ENCODE data around the gene CCDC39.

The CCDC39 gene

GRCh38 chr3:180679178-180680096 lies at the start of gene CCDC39:
TSS of gene CCDC39 (minus strand) at chr3:180679489. CDS start at chr3:180679380, 109 bp downstream.
- in situ Hi-C loops (cut with MboI; ENCODE audit: low sequenced_read_pairs), result no loop called here

GRCh38 chr3:180720012-180720411 lies 40.7 kb upstream of the CCDC39 start:
- in situ Hi-C loops (cut with MboI; ENCODE audit: low sequenced_read_pairs), result no loop called here

- in situ Hi-C loops (cut with MboI; ENCODE audit: low sequenced_read_pairs), result no loop called here
Observed at GRCh38 chr3:180707896-180708295, 28.6 kb upstream of the CCDC39 start.

DNA sequence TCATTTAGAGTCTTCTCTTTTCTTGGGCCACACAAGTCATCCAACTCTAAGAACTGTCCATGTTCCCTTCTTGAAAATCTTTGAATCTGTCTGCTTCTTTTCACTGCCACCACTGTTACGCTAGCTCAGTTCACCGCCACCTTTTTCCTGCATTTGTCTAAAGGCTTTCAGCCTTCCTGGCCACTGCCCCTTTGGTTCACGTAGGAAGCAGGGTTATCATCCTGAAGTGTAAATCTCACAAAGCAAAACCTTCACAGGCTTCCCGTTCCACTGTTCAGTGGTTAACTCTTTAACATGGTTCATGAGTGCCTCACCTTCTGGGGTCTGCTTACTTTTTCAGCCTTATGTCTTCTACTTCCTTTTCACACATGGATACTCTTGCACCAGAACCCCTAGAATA lies 26.3 kb upstream of the CCDC39 start:
- in situ Hi-C loops (cut with MboI; ENCODE audit: low sequenced_read_pairs), result no loop called here

- in situ Hi-C loops (cut with MboI; ENCODE audit: low sequenced_read_pairs), result no loop called here
Observed at GRCh38 chr3:180704532-180704931, 25.2 kb upstream of the CCDC39 start.

DNA sequence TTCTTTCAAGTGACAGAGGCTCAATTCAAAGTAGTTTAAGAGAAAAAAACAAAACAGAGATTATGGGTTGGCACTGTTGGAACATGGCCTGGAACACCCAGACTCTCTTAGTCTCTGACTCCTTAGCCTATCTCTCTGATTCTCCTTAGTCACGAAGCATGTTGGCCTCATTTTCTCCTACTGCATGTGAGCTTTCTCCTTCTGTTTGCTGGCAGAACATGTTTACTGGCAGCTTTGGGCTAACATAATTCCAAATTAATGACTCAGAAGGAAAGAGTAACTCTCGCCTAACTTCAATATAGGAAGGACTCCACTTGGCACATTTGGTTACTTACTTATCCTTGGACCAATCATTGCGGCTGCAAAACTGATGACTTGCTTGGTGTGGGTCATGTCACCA lies 21.7 kb upstream of the CCDC39 start:
- in situ Hi-C loops (cut with MboI; ENCODE audit: low sequenced_read_pairs), result no loop called here

GRCh38 chr3:180698760-180699270 lies 19.5 kb upstream of the CCDC39 start:
- in situ Hi-C loops (cut with MboI; ENCODE audit: low sequenced_read_pairs), result no loop called here

DNA sequence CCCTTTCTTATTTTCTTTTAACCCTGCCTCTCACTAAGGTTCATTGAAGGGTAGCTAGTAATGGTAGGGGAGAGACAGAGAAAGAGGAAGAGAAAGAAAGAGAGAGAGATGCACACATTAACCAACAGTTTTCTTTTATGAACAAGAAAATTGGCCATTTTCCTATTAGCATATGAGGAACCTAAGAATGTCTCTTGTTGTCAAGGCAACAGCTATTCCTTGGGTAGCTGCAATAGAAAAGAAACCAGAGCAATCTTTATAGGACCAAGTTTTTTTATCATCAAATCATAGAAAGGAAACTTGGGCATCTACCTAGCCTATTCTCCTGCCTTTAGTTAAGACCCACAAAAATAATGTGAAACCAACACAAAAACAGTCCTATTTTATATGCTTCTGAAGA lies 15.0 kb upstream of the CCDC39 start:
- in situ Hi-C loops (cut with MboI; ENCODE audit: low sequenced_read_pairs), result no loop called here

DNA sequence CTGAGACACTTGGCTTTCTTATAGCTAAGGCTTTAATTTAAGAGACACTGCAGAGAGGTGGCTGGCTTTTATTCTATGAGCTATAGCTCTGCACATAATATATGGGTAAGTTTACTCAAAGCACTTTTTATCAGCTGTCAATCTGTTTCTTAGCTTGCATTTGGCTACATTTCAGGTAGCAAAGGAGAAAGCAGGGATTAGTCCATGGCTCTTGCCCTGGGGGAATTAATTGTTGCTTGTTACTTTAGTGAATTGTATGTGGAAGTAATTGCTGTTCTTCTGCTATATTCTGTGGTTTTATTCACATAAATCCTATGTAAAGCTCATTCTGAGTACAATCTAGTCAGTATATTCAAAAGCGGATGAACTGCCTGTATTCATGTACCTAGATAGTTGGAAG lies 14.4 kb upstream of the CCDC39 start:
- in situ Hi-C loops (cut with MboI; ENCODE audit: low sequenced_read_pairs), result no loop called here

DNA sequence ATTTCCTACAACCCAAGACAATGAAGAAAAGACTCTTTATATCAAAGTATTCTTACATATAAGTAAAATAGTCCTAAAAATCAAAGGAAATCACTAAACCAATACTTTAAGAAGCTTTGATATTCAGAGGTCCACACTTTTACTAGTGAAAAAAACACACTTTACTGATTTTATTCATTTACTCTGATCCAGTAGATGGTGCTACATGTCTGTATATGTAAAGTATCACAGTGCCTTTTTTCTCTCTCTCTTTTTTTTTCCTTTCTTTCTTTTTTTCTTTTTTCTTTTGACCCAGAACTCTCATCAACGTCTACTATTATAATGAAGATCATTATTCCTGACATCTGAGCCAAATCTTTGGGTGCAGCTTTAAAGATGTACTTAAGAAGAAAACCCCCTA lies 10.8 kb upstream of the CCDC39 start:
- in situ Hi-C loops (cut with MboI; ENCODE audit: low sequenced_read_pairs), result no loop called here

DNA sequence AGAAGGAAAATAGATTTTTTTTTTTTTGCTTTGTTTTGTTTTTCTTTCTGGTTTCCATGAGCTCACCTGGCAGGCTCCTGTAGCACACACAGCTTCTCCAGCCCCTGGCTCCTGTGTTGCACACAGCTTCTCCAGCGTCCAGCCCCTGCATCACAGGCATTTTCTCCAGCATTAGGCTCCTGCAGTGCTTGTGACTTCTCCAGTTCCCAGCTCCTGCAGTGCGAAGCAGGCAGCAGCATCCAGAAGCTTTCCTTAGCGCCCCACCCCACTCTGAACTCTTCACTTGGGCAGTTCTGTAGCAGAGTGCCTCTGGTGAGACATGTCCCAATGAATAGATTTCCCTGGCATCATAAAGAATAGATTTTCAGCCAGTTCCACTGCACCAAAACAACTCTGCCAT lies 5.5 kb upstream of the CCDC39 start:
- in situ Hi-C loops (cut with MboI; ENCODE audit: low sequenced_read_pairs), result no loop called here

- in situ Hi-C loops (cut with MboI; ENCODE audit: low sequenced_read_pairs), result no loop called here
Observed at GRCh38 chr3:180683816-180684215, 4.5 kb upstream of the CCDC39 start.

DNA sequence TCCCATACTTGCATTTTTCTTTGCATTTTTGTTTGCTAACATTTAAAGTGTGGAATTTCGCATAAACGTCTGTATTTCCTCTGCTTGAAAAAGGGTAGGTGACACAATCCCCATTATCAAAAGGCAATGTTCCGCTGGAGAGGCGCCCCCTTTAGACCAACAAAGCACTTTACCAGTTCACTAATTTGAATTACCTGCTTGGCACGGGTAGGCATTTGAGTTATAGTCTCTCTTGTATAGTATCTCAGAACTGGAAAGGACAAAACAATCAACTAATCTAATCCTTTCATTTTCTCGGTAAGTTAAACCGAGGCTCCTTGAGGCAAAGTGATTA lies 775 bp upstream of the CCDC39 start:
- in situ Hi-C loops (cut with MboI; ENCODE audit: low sequenced_read_pairs), result no loop called here

DNA sequence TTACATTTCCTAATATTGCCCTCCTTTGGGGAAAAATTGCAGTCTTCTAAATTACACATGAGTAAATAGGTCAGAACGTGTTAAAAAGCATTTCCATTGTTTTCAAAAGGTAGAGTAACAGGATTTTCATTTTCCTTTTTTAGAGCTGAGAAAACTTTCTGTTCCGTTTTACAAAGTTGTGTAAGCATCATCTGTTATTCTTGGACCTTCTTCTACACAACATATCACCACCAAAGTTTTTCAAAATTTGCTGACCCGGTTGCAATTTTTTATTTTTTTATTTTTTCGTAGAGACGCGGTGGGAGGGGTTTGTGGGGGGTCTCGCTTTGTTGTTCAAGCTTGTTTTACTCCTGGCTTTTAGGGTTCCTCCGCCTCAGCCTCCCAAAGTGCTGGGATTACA lies 1.1 kb downstream of the CCDC39 start:
- in situ Hi-C loops (cut with MboI; ENCODE audit: low sequenced_read_pairs), result no loop called here

DNA sequence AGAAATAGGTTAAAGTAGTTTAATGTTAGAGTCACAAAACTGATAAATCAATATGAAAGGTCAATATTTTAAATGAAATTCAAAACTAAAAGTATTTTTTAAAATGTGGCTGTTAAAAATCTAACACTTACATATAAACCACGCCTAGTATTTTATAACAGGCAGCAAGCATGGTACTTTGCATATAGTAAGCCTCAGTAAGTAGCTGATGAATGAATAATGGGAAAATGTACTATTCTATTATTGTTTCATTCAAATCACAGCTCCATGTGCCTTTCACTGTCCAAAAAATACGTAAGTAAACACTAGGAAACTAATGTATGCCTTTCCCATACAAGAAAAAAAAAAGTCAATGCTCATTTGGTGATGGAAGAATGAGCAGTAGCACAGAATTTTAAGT lies 17.8 kb downstream of the CCDC39 start:
- in situ Hi-C loops (cut with MboI; ENCODE audit: low sequenced_read_pairs), result no loop called here

- in situ Hi-C loops (cut with MboI; ENCODE audit: low sequenced_read_pairs), result no loop called here
Observed at GRCh38 chr3:180657094-180657493, 22.2 kb downstream of the CCDC39 start.

DNA sequence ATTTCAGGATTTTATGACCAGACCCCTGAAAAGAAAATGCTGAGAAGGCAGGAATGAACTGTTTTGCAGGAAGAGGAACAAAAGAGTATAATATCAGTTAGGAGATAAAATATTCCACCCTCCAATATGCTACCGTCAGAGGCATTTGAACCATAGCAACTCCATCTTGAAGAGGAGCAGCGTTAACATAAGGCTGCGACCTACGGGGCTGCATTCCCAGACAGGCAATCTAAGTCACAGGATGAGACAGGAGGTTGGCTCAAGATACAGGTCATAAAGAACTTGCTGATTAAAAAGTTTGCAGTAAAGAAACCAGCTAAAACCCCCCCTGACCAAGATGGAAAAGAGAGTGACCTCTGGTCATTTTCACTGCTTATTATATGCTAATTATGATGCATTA lies 22.9 kb downstream of the CCDC39 start:
- in situ Hi-C loops (cut with MboI; ENCODE audit: low sequenced_read_pairs), result no loop called here

DNA sequence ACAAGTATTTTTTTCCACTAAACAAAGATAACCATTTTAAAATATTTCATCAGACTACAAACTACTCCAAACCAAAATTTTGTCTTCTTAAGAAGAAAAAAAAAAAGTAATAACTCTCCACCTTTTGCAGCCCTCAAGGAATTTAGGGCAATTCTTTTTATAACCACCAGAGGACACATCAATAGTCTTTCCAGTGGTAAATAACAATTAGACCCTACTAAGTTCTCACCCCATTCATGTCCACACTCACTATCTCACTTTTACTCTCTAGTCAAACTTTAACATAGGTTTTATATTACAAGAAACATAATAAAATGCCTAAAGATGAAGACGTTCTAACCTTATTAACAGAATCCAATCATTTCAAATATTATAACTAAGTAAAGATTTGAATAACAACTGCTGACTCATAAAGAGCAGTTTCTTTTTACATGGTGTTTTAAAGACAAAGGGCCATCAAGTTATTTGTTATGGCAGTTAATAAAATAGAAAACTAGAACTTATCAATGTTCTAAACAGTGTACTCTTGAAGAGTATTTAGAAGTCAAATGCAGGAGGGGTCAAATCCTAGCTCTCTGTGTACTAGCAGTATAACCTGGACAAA lies 33.0 kb downstream of the CCDC39 start:
- in situ Hi-C loops (cut with MboI; ENCODE audit: low sequenced_read_pairs), result no loop called here

GRCh38 chr3:180640987-180641386 lies 38.3 kb downstream of the CCDC39 start:
- in situ Hi-C loops (cut with MboI; ENCODE audit: low sequenced_read_pairs), result no loop called here

- in situ Hi-C loops (cut with MboI; ENCODE audit: low sequenced_read_pairs), result no loop called here
Observed at GRCh38 chr3:180633722-180634121, 45.6 kb downstream of the CCDC39 start.

DNA sequence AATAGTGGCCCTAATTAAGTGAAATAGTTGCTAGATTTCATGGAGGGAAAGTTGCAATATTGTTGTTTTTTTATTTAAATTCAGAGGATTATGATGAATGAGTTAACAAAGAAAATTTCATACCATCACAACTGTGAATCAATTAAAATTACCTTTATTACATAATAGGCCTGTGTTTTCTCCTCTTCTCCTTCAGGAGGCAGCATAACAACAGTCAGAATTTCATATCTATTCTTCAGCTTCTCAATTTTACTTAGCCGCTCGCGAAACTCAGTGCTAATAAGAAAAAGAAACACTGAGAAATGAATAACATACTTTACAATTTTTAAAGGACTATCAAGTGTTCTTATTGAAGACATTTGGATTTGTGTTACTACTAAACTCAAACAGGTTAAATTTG lies 48.0 kb downstream of the CCDC39 start:
- in situ Hi-C loops (cut with MboI; ENCODE audit: low sequenced_read_pairs), result no loop called here

- in situ Hi-C loops (cut with MboI; ENCODE audit: low sequenced_read_pairs), result no loop called here
Observed at GRCh38 chr3:180630371-180630770, 48.9 kb downstream of the CCDC39 start.

Measured in HL-60/S4 (cell line).